IPS-NIHi7 (cell line): ENCODE measurements around the gene RESF1.
A peak's percentile ranks its signal among the peaks of the same experiment; 100 is the strongest.

ENCODE experiments used
- DNase-seq: peaks from one replicate; pipeline ENCODE4 v3.0.0; 2012; ENCODE audit warnings: mixed read lengths; ENCODE audit errors: extremely low spot score

The RESF1 gene

DNA sequence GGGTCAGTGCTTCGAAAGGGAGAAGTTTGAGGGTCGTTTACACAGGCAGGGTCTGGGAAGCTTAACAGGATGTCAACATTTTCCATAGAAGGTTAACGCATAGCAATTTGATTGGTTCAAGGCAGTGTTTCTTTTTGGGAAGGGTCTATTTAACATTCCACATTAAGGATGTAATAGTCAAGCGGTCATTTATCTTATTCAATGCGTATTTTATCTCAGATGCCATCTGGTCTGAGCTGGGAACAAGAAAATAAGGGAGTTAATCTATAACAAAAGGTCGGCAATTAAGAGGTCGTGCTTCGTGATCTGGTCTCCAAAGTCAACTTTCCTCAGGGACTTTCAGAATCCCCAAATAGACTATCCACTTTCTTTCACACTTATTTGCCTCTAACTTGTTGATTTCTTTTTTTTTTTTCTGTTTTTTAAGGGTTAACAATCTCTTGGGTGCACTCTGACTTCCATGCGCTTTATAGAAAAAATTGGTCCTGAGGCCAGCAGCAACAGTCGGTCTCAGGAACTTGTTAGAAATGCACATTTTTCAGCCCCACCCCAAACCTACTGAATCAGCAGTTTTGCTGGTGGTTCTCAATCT lies 550 bp upstream of the RESF1 start:
- DNase-seq = no peak

DNA sequence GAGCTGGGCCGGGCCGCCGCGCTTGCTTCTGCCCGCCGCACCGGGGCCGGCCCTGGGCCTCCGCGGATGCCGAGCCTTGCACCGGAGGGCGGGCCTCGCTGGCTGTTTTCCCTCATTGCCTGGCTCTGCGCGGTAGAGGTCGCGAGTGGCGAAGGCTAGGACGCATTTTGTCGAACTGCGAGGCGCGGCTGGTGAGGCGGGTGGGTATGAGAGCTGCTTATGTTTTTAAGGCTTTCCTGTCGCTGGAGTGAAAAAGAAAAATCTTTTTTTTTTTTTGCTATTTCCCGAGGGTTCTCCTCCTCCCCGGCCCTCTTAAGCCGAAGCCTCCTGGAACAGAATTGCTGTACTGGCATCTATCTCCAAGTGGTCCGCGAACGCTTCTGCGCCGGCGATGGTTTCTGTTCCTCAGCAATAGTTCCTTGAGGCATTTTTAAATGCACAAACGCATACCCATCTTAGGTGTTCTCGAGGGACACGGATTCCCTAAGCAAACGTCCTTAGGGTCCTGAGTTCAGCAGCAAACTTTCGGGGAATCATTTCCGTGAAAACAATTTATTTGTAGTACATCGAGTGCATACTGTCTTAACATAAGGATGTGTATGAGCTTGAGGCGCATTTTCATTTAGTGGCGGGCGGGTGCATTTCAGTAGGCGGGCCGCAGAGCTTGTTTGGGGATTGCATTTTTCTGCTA lies 631 bp downstream of the RESF1 start:
- no peak for DNase-seq

DNA sequence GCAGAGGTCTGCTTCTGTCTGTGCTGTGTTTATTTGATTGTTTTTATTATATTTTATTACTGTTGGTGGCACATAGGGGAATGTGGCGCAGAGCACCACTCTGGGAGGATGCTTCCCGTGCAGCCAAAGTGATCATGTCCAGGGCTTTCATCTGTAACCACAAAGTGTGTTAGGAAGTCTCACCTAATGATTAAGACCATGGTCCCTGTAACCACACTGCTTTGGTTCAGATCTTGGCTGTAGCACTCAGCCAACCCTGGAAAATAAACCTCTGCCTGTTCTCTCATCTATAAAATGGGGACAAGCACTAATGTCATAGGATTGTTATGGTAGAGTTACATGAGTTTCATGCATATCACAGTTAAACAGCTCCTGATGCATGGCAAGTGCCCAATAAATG lies 1.9 kb downstream of the RESF1 start:
- DNase-seq = no peak

DNA sequence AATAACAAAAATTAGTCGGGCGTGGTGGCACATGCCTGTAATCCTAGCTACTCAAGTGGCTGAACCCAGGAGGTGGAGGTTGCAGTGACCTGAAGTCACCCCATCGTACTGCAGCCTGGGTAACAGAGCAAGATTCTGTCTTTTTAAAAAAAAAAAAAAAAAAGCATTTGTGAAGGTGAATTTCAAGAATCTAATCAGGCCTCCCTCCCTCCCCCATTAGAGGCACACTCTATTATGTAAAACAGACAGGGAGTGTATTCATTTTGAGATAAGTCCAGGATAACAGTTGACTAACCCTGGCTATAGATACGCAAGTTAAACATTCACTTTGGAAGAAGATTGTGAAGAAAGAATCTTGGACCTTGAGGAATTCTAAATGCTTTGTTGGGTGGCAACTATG lies 2.9 kb downstream of the RESF1 start:
- no peak for DNase-seq

DNA sequence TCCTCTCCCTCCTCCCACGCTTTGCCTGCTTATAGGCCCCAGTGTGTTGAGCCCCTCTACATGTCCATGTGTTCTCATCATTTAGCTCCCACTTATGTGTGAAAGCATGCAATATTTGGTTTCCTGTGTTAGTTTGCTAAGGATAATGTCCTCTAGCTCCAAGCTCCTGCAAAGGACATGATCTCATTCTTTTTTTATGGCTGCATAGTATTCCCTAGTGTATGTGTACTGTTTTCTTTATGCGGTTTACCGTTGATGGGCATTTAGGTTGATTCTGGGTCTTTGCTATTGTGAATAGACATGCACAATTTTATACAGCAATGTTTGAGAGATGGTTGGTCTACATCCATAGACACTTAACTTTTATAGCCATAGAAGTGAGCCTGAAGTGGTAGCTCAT lies 5.1 kb downstream of the RESF1 start:
- no peak for DNase-seq

DNA sequence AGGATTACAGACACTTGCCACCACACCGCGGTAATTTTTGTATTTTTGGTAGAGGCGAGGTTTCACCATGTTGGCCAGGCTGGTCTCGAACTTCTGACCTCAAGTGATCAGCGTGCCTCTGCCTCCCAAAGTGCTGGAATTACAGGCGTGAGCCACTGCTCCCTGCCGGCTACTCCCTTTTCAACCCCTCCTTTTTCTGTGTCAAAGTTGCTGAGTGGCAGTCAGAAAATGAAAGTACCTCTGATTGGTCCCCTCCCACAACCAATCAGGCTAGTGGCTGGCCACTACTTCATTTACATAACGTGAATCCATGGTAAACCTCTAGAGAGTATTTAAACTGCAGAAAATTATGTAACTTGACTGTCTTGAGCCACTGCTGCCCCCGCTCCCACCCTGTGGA lies 5.9 kb downstream of the RESF1 start:
- no peak for DNase-seq

DNA sequence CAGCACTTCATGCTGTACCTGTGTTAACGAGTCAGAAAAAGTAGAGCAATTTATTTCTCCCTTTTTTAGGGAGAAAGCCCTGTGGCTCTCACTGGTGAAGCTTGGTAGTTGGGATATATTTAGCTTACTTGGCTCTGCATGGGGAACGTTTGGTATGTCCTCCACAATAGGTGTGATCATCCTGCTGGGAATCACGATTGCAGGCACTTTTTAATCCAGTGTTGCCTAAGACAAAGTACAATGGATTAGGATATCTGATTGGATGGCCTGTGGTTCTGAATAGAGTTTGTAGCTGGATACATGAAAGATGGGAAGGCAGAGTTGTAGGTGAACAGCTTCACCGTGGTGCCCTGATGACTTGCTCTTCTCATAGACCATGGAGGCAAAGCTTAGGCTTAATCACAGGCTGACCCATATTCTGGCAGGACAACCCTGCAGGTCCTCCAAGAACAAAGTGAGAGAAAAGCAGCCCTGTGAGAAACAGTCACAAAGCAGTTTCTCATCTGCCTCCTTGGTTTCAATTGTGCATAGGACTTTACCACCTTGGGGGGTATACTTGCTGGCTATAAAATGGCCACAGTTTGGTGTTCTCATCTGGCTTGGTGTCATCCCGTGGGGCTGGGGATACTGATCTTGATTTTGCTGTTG lies 7.5 kb downstream of the RESF1 start:
- DNase-seq = peak; percentile 24

DNA sequence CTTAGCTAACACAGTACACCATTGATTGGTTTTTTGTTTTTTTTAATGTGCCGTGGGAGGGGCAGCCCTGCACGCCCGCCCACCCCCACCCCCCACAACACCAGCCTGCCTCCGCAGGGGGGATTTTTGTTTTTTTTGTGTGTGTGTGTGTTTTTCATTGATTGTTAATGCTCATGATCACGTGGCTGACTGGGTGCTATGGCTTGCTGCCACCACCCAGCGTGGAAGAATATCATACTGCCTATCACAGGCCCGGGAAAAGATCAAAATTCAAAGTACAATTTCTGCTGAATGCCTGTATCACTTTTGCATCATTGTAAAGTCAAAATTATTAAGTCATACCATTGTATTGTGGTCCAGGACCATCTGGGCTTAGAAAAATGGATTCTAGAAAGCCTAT lies 8.3 kb downstream of the RESF1 start:
- no peak for DNase-seq

DNA sequence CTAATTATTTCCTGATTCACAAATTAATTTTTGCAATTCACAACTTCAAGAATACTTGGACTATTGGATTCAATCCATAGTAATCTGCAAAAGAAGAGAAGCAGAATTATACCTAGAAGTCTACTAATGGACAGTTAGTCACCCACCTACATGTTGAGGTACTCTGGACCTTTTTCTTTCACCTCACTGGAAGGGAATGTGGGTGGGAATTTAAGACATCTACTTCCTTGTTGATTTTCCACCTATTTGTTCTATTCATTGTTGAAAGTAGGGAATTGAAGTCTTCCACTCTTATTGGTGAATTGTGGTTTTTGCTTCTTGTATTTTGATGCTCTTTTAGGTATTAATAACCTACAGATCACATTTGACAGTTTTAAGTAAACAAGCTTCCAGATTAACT lies 11.0 kb downstream of the RESF1 start:
- DNase-seq = no peak

DNA sequence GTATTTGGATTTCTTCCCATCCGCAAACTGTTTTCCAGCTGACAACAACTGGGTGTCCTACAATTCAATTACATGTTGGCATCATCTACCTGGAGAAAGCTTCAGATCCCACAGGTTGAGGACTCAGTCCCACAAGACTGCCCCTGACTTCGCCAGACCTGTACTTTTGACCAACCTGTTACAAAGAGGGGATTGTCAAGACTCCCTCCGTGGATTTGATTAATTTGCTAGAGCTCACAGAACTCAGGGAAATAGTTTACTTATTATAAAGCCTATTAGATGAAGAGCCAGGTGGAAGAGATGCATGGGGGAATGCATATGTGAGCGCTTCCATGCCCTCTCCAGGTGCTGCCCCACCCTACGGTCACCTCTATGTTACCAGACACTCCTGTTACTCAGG lies 14.6 kb downstream of the RESF1 start:
- no peak for DNase-seq

DNA sequence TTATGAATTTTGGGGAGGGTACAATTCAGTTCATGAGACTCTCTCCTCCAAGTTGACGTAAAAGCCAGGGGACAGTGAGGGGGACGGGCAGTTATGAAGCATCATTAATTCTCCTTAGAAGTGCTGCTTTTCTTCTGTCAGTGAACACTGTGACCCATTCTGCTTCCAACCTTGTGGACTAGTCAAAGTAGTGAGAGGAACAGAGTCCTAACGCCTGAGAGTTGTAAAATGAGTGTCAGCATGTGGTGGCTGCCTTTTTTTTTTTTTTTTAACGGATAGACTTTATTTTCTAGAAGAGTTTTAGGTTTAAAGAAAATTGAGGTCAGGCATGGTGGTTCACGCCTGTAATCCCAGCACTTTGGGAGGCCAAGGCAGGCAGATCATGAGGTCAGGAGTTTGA lies 15.5 kb downstream of the RESF1 start:
- no peak for DNase-seq

DNA sequence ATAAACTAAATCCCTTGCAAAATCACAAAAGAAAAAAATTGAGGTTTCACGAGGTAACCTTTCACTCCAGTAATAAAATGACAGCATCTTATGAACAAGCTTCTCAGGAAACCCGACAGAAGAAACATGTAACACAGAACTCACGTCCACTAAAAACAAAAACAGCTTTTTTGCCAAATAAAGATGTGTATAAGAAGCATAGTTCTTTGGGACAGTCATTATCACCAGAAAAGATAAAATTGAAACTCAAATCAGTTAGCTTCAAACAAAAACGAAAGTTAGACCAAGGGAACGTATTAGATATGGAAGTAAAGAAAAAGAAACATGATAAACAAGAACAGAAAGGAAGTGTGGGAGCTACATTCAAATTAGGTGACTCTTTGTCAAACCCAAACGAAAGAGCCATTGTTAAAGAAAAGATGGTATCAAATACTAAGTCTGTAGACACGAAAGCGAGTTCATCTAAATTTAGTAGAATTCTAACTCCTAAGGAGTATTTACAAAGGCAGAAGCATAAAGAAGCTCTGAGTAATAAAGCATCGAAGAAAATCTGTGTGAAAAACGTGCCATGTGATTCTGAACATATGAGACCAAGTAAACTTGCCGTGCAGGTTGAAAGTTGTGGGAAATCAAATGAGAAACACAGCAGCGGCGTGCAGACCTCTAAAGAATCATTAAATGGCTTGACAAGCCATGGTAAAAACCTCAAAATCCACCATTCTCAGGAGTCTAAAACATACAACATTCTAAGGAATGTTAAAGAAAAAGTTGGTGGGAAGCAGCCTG lies 25.8 kb downstream of the RESF1 start:
- no peak for DNase-seq

DNA sequence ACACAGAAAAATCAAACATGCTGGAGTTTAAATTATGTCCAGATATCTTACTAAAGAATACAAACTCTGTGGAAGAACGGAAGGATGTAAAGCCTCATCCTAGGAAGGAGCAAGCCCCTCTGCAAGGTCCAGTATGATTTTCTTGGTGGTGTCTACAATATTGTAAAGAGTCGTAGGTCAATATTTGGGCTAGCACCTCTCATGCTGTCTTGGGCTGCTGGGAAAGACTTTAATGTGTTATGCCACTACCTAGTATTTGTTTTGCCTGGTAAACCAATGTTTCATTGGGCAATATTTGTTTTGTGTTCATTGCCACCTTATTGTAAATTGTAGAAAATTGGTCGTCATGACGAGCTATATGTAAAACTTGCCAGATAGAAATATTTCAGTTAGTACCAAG lies 26.6 kb downstream of the RESF1 start:
- DNase-seq = no peak

DNA sequence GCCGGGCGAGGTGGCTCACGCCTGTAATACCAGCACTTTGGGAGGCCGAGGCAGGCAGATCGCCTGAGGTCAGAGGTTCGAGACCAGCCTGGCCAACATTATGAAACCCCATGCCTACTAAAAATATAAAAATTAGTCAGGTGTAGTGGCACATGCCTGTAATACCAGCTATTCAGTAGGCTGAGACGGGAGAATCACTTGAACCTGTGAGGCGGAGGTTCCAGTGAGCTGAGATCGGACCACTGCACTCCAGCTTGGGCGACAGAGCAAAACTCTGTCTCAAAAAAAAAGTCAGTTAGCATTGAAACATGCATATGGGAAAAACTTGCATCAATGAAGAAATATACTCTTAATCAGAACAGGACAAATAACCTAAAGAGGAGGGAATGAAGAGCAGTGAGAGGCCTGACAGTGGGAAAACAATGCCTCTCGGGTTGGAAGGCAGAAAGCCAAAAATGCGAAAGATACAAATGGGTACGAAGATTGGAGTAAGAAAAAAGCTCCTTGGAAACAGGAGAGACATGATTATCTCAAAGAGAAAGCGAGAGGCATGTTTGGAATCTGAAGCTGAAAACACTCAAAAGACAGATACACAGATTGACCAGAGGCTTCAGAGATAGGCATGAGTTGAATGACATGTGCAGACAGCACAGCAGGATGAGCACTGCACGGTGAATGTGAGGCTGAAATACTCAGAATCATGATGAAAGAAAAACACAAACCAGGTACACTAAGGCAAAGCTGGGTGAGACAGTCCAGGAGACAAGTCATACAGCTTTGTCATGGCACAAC lies 30.6 kb downstream of the RESF1 start:
- DNase-seq = peak; percentile 16

DNA sequence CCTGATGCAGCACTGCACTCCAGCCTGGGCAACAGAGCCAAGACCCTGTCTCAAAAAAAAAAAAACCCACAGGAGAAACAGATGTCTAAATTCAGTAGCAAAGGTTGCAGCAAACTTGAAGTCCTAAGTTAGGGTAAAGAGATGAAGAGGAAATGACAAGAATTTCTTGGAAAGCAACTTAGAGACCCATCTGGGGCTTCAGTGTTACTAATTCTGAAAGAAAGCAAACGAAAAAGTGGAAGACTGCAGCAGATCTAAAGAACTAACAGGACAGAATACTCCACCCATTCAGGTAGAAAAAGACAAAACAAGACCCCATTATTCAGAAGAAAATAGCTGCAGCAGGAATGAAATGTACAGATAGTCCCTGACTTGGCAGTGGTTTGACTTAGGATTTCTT lies 31.9 kb downstream of the RESF1 start:
- no peak for DNase-seq

DNA sequence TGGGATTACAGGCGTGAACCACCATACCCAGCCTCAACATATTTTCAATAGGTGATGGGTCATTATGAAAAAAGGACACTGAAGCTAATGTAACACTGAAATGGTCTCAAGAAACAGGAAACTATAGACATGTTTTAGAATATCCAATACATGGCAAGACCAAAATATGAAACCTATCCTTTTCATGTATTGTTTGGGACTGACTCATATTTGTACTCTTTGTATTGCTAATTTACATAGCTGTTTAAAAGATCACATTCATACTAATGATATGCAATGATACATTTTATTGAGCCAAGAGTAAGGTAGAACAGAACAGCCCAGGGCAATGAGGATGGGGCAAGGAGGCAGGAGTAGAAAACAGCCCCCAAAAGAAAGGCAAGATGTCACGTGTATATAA lies 32.6 kb downstream of the RESF1 start:
- DNase-seq = no peak

DNA sequence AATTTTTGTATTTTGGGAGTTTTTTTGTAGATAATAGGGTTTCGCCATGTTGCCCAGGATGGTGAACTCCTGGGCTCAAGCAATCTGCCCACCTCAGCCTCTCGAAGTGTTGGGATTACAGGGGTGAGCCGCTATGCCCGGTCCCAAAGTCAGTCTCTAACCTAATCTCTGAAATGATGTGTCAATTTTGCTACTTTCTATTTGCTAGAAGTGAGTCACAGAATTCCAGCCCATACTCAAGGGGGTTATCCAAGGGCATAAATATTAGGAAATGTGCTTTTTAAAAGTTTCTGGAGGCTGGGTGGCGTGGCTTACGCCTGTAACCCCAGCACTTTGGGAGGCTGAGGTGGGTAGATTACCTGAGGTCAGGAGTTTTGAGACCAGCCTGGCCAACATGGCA lies 40.5 kb downstream of the RESF1 start:
- DNase-seq = no peak

DNA sequence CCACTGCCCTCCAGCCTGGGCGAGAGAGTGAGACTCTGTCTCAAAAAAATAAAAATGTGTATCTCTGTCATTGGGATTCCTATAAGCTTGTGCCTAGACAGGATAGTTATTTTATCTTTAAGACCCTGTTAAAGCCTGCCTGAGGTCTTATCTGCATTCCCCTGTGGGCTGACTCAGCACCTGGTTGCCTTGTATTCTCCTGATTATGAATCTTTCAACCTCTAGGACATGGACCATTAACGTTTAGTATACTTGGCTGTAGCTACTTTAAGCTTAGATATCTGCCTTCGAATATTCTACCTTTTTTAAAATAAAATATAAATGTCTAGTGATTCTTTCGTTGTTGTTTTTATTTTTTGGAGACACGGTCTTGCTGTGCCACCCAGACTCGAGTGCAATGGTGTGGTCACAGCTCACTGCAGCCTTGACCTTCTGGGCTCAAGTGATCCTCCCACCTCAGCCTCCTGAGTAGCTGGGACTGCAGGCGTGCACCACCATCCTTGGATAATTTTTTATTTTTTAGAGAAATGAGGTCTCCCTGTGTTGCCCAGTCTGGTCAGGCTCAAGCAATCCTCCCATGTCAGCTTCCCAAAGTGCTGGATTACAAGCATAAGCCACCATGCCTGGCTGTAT lies 41.3 kb downstream of the RESF1 start:
- no peak for DNase-seq

DNA sequence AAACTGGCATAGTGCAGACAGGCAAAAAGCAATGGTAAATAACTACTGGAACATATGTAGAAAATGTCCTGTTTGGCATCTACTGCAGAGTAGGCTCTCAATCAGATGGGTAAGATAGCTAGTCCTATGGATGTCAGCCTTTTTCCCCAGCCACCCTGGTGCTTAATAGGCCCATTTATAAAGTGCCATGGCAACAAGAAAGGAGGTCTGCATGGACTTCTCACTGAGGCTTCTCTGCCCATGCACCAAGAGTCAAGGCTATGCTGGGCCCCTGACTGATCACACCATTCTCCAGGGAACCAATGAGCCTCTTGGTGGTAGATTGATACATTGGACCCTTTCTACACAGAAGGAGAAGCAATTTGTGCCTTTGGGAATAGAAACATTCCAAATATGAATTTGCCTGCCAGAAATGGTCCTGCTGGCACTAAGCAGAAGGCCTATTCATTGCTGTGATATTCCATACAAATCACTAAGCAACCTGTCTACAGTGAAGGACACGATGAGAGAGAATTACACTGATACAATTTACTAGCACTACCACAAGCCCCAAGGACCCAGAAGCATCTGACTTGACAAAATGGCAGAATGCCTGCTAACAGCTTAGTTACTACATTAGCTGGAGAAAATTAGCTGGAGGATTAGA lies 43.8 kb downstream of the RESF1 start:
- DNase-seq = no peak

DNA sequence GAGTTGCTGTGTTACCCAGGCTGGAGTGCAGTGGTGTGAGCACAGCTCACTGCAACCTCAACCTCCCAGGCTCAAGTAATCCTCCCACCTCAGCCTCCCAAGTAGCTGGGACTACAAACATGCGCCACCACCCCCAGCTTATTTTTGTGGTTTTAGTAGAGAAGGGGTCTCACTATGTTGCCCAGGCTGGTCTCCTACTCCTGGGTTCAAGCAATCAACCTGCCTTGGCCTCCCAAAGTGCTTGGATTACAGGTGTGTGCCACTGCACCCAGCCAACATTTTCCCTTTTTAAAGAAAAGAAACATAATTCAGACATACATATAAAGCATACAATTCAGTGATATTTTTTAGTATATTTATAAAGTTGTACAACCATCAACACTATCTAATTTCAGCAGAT lies 44.4 kb downstream of the RESF1 start:
- DNase-seq = no peak
